Activated T-cell treated with anti-CD3 and anti-CD28 coated beads, Interleukin-2, amount 50 U/mL, for 72 hours (primary cell): ENCODE measurements around the gene GAD1. TPM values are rescaled to one million over a fixed set of nuclear protein-coding genes. Genes with fewer than 3 reads are reported as not detected.

Experiments
- ATAC-seq, 2 donors: fragments of 150-1000 bp; cut with Tn5 transposase; replicated peaks in 1 of 2; 2 replicates each; pipeline ENCODE4 v1.10.0; 2021; ENCODE audit warnings: moderate library complexity in 2 of 2, mild to moderate bottlenecking in 1 of 2
- DNase-seq, 2 donors: peaks; one replicate each; pipeline ENCODE4 v3.0.0; 2021 to 2022; ENCODE audit warnings: mixed read lengths in 1 of 2
- H3K27ac Mint-ChIP-seq: one replicate; pipeline ENCODE4 v1.8.0; 2022; ENCODE audit warnings: mild to moderate bottlenecking, moderate library complexity, mixed read lengths
- H3K27me3 Mint-ChIP-seq: one replicate; pipeline ENCODE4 v1.8.0; 2022; ENCODE audit warnings: low read depth, mixed read lengths
- H3K36me3 Mint-ChIP-seq, 2 donors: one replicate each; pipeline ENCODE4 v1.8.0; 2022; ENCODE audit warnings: mixed read lengths in 2 of 2, mild to moderate bottlenecking in 1 of 2; ENCODE audit not compliant: insufficient read depth in 2 of 2
- H3K4me1 Mint-ChIP-seq: one replicate; pipeline ENCODE4 v1.8.0; 2022; ENCODE audit warnings: low read depth, mixed read lengths
- H3K4me3 Mint-ChIP-seq, 2 donors: one replicate each; pipeline ENCODE4 v1.8.0; 2022; ENCODE audit warnings: mild to moderate bottlenecking in 2 of 2, mixed read lengths in 2 of 2, moderate library complexity in 2 of 2
- H3K9me3 Mint-ChIP-seq, 2 donors: one replicate each; pipeline ENCODE4 v1.8.0; 2022; ENCODE audit warnings: mixed read lengths in 2 of 2
- total RNA-seq, 2 donors: library from RNA; stranded (reverse); gene quantifications; one replicate each; pipeline ENCODE4 v1.2.3, GENCODE V29; 2022

The GAD1 gene
- total RNA-seq, 2 donors from 2014 or later = 12.8 to 17.8 TPM

- Mint-ChIP-seq H3K9me3 (no peaks in the 10 kb centered on the region), H3K36me3 (no peaks in the 10 kb centered on the region), H3K27me3 (peaks cover 9% of the 10 kb centered on the region), H3K4me1 (peaks cover 14% of the 10 kb centered on the region), H3K27ac (peak overlapping the region; percentile 72), H3K4me3 (peak overlapping the region; percentile 68 to 80)
- ATAC-seq = peak; percentile 94 to 97
- DNase-seq = peak; percentile 80 to 81
These were observed 56.5 kb downstream of the GAD1 start for GRCh38 chr2:170873035-170873692.

- ATAC-seq (no peak), DNase-seq (no peak)
- H3K4me1 Mint-ChIP-seq = peaks cover 9% of the 10 kb centered on the region
- H3K27me3 Mint-ChIP-seq = peaks cover 9% of the 10 kb centered on the region
- H3K9me3 Mint-ChIP-seq = no peaks in the 10 kb centered on the region
- H3K36me3 Mint-ChIP-seq = no peaks in the 10 kb centered on the region
- H3K27ac Mint-ChIP-seq = peak overlapping the region; percentile 22
- H3K4me3 Mint-ChIP-seq = peak overlapping the region in 1 of 2 donors; percentile 56
These were observed 61.4 kb downstream of the GAD1 start for GRCh38 chr2:170878066-170878465.

DNA sequence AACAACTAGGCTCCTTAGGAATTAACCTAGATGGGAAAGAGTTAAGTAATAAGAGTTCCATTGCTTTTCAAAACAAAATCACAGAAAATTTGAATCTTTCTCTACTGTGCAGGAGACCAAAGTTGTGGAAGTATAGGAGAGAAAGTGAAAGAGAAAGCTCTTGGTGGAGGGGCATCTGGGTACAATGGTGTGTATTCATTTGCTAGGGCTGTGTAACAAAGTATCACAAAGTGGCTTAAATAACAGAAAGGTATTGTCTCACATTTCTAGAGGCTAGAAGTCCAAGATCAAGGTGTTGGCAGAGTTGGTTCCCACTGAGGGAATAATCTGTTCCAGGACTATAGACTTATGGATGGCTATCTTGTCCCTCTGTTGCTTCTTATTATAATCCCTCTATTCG is 61.8 kb downstream of the GAD1 start:
- Mint-ChIP-seq H3K4me3 (peak overlapping the region in 1 of 2 donors; percentile 56), H3K36me3 (no peaks in the 10 kb centered on the region), H3K27me3 (peaks cover 10% of the 10 kb centered on the region), H3K4me1 (peaks cover 4% of the 10 kb centered on the region), H3K27ac (peak overlapping the region; percentile 22), H3K9me3 (no peaks in the 10 kb centered on the region)
- DNase-seq (no peak), ATAC-seq (peak in 1 of 2 donors; percentile 51)

DNA sequence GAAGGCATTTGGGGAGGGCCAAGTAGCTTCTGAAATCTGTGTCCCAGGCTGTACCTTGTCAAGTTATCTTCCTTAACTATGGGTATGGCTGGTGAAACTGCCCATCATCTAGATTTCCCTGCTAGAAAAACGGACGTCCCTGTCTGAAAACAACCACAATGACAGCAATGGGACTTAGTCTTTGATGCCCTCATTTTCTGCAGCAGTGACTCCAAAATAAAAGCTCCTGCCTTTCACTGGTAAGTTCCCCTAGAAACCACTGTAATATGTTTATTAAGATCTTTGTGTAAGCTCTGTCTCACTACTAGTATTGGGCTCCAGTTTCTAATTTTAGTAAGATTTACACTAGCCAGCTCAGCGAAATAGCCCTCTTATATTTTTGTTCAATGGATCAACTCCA is 65.2 kb downstream of the GAD1 start:
- no peaks in the 10 kb centered on the region for H3K9me3 Mint-ChIP-seq

DNA sequence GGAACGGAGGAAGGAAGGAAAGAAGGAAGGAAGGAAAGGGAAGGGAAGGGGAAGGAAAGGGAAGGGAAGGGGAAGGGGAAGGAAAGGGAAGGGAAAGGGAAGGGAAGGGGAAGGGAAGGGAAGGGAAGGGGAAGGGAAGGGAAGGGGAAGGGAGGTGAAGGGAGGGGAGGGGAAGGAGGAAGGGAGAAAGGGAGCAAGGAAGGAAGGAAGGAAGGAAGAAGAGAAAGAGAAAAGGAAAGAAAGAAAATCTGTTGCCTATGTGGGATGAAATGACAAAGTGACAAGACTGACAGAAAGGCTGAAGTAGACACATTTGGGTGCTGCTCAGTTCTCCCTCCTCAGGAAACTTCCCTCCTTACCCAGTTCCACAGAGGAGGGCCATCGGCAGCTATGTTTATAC is 66.1 kb downstream of the GAD1 start:
- no peak for ATAC-seq

More for the DNA sequence above, 65.2 kb downstream of the GAD1 start:
- ATAC-seq (no peak), DNase-seq (no peak)
- Mint-ChIP-seq H3K4me3 (no peak overlapping the region), H3K4me1 (no peaks in the 10 kb centered on the region), H3K27ac (no peak overlapping the region), H3K27me3 (peaks cover 17% of the 10 kb centered on the region), H3K36me3 (no peaks in the 10 kb centered on the region)

GRCh38 chr2:170883683-170884082 is 67.0 kb downstream of the GAD1 start:
- ATAC-seq (no peak), DNase-seq (no peak)
- H3K36me3 Mint-ChIP-seq = no peaks in the 10 kb centered on the region
- no peak overlapping the region for H3K27ac Mint-ChIP-seq
- H3K4me1 Mint-ChIP-seq = no peaks in the 10 kb centered on the region
- H3K4me3 Mint-ChIP-seq = no peak overlapping the region
- H3K27me3 Mint-ChIP-seq = peaks cover 25% of the 10 kb centered on the region
- no peaks in the 10 kb centered on the region for H3K9me3 Mint-ChIP-seq

More for the DNA sequence above, 66.1 kb downstream of the GAD1 start:
- Mint-ChIP-seq H3K4me3 (no peak overlapping the region), H3K27ac (no peak overlapping the region), H3K36me3 (no peaks in the 10 kb centered on the region), H3K4me1 (no peaks in the 10 kb centered on the region), H3K27me3 (peaks cover 17% of the 10 kb centered on the region), H3K9me3 (no peaks in the 10 kb centered on the region)
- DNase-seq = no peak

DNA sequence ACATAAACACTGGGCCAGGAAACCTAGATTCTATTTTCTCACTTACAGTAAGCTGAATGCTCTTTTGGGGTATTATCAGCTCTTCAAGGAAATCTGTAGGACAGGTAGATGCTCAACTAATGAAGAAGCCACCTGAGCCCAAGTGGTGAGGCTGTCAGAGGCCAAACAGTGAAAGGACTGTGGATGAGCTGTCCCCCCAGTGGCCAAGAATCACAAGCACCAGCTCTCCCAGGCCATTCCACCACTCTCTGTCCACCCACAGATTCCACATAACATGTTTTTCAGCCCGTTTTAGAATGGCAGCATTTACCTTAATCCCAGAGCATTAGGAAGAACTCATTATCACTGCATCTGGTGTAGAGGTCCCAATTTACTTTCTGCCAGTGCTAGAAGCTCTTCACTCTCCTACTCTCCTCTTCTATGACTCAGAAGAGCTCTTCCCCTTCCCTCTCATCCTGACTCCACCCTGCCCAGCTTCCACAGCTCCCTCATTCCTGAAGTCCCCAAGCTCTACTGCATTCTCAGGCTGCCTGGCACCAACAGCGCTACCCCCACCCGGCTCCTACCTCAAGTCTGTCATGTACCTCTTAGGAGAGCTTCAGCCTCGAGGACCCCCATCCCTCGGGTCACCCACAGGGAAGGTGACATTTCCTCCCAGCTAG is 68.6 kb downstream of the GAD1 start:
- no peaks in the 10 kb centered on the region for H3K4me1 Mint-ChIP-seq
- H3K27me3 Mint-ChIP-seq = peaks cover 30% of the 10 kb centered on the region

DNA sequence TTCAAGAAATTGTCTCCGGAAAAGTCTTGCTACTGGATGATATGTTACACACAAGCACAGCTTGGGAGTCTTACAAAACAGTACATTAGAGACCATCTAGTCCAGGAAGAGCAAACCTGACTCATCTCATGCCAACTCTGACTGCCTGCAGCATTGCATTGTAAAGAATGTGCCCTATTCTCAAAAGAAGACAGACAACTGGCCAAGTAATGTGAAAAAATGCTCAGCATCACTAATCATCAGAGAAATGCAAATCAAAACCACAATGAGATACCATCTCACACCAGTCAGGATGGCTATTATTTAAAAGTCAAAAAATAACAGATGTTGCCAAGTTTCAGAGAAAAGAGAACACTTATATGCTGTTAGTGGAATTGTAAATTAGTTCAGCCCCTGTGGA is 69.7 kb downstream of the GAD1 start:
- Mint-ChIP-seq H3K27me3 (peaks cover 30% of the 10 kb centered on the region), H3K27ac (no peak overlapping the region), H3K4me1 (no peaks in the 10 kb centered on the region), H3K36me3 (no peaks in the 10 kb centered on the region), H3K4me3 (no peak overlapping the region), H3K9me3 (no peaks in the 10 kb centered on the region)
- no peak for DNase-seq
- no peak for ATAC-seq

More for the DNA sequence above, 68.6 kb downstream of the GAD1 start:
- DNase-seq (no peak), ATAC-seq (no peak)
- no peaks in the 10 kb centered on the region for H3K9me3 Mint-ChIP-seq
- H3K36me3 Mint-ChIP-seq = no peaks in the 10 kb centered on the region
- H3K27ac Mint-ChIP-seq = no peak overlapping the region
- H3K4me3 Mint-ChIP-seq = no peak overlapping the region

DNA sequence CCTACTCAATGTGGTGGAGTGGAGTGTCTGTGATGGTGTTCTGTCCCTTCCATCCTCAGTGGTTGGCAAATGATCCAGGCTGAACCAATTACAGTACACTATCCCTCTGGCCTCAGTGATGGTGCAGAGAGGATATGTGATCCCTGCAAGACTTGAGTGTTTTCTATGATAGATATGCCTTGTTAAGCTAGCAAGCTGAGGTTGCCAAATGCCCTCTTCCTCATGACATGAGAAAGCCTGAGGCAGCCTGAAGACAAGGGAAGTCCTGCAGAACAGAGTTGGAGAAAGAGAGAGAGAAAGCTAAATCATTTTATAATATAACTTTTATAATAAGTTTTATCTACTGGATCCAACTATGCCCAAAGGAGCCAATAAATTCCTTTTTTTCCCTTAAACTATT is 70.8 kb downstream of the GAD1 start:
- no peaks in the 10 kb centered on the region for H3K4me1 Mint-ChIP-seq
- no peaks in the 10 kb centered on the region for H3K9me3 Mint-ChIP-seq
- H3K36me3 Mint-ChIP-seq = no peaks in the 10 kb centered on the region
- H3K27me3 Mint-ChIP-seq = peaks cover 27% of the 10 kb centered on the region
- DNase-seq (no peak), ATAC-seq (no peak)
- no peak overlapping the region for H3K27ac Mint-ChIP-seq
- no peak overlapping the region for H3K4me3 Mint-ChIP-seq

GRCh38 chr2:170887896-170888295 is 71.2 kb downstream of the GAD1 start:
- Mint-ChIP-seq H3K27ac (no peak overlapping the region), H3K27me3 (peaks cover 23% of the 10 kb centered on the region), H3K36me3 (no peaks in the 10 kb centered on the region), H3K9me3 (no peaks in the 10 kb centered on the region), H3K4me3 (no peak overlapping the region), H3K4me1 (no peaks in the 10 kb centered on the region)
- no peak for DNase-seq
- no peak for ATAC-seq

- Mint-ChIP-seq H3K27ac (no peak overlapping the region), H3K9me3 (no peaks in the 10 kb centered on the region), H3K4me3 (no peak overlapping the region), H3K4me1 (no peaks in the 10 kb centered on the region), H3K36me3 (no peaks in the 10 kb centered on the region), H3K27me3 (peaks cover 13% of the 10 kb centered on the region)
- no peak for ATAC-seq
- no peak for DNase-seq
These were observed 75.2 kb downstream of the GAD1 start for GRCh38 chr2:170891893-170892292.

DNA sequence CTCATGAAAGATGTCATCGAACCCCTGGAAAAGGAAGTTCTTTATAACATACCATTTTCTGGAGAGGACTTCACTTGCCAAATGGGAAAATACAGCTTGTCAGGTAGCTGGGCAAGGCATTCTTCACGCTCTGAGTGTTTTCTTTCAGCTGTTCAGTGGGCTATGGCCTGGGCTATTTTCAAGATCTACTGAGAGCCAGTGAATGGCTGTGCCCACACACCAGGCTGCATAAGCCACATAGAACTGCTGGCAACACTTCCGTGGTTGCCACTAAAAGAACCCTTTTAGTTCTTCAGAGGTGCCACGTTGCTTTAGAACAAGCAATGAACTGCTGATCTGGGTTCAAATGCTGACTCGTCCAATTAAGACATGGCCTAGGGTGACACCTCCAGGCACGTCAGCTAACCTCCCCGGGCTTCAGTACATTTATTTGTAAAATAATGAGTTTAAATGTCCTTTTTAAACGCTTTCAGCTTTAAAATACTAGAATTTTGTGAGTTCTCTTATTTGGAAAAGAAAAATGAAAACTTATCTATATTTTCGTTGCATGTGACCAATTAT is 75.8 kb downstream of the GAD1 start:
- H3K36me3 Mint-ChIP-seq = no peaks in the 10 kb centered on the region
- no peaks in the 10 kb centered on the region for H3K4me1 Mint-ChIP-seq
- no peak for DNase-seq
- ATAC-seq = no peak
- H3K9me3 Mint-ChIP-seq = no peaks in the 10 kb centered on the region
- H3K27ac Mint-ChIP-seq = no peak overlapping the region
- no peak overlapping the region for H3K4me3 Mint-ChIP-seq
- peaks cover 13% of the 10 kb centered on the region for H3K27me3 Mint-ChIP-seq

GRCh38 chr2:170895023-170895757 is 78.5 kb downstream of the GAD1 start:
- Mint-ChIP-seq H3K27ac (no peak overlapping the region), H3K4me1 (no peaks in the 10 kb centered on the region), H3K36me3 (no peaks in the 10 kb centered on the region), H3K4me3 (no peak overlapping the region), H3K27me3 (no peaks in the 10 kb centered on the region), H3K9me3 (no peaks in the 10 kb centered on the region)
- ATAC-seq = no peak
- DNase-seq = no peak
